Peyer's patch (tissue), 4 donors: Measurements from ENCODE around the gene RGL2. TPM values are rescaled to one million over a fixed set of nuclear protein-coding genes. Genes with fewer than 3 reads are reported as not detected.

Experiments used
- DNase-seq, 3 donors: peaks; one replicate each; pipeline ENCODE4 v3.0.0-alpha.2; 2017 to 2019
- H3K27ac ChIP-seq, 4 donors: fragments of 200-600 bp; sonication (generic); one replicate each; pipeline ENCODE4 v1.5.1; 2016 to 2019
- H3K27me3 ChIP-seq, 2 donors: fragments of 200-600 bp; sonication (generic); one replicate each; pipeline ENCODE4 v1.5.1; 2019
- H3K36me3 ChIP-seq, 3 donors: fragments of 200-600 bp; sonication (generic); one replicate each; pipeline ENCODE4 v1.5.1; 2016 to 2019
- H3K4me1 ChIP-seq, 4 donors: fragments of 200-600 bp; sonication (generic); one replicate each; pipeline ENCODE4 v1.5.1; 2016 to 2019
- H3K4me3 ChIP-seq, 4 donors: fragments of 200-600 bp; sonication (generic); 1 replicate in 3 of 4; 2 replicates in 1 of 4; pipeline ENCODE4 v1.5.1; 2016 to 2019; ENCODE audit warnings: mild to moderate bottlenecking in 1 of 4
- H3K9me3 ChIP-seq, 4 donors: fragments of 200-600 bp; sonication (generic); one replicate each; pipeline ENCODE4 v1.5.1; 2016 to 2019; ENCODE audit warnings: mild to moderate bottlenecking in 1 of 4
- POLR2A ChIP-seq, 2 donors: fragments of 450-650 bp; IDR thresholded peaks; one replicate each; pipeline ENCODE4 v1.5.1; 2017; ENCODE audit warnings: antibody characterized with exemption in 2 of 2, mild to moderate bottlenecking in 2 of 2, moderate library complexity in 2 of 2
- total RNA-seq, 4 donors: library from RNA; depleted of rRNA; stranded (reverse); fragments of >200 nt; gene quantifications; one replicate each; pipeline ENCODE4 v1.1.0, GENCODE V29; 2016
- TF ChIP-seq, protein P1 (sequence below), 6 experiments: fragments of 450-650 bp in 4 of 6; fragments of 200-600 bp in 2 of 6; sonication (generic) in 1 of 6; IDR thresholded peaks; one replicate each; pipeline ENCODE4 v1.5.1; 2017 to 2019; ENCODE audit warnings: antibody characterized with exemption in 6 of 6, mild to moderate bottlenecking in 3 of 6, moderate library complexity in 1 of 6

RGL2 gene
- total RNA-seq, 4 donors from 2014 or later: 15.4 to 89.1 (median 39.4) TPM

GRCh38 chr6:33315793-33316602 is 17.3 kb upstream of the RGL2 start:
- peaks cover 0 to 32% (median 0%) of the 10 kb centered on the region in 3 donors for H3K36me3 ChIP-seq
- peak overlapping the region in 3 of 4 donors; percentile 17 to 96 (median 86) for H3K27ac ChIP-seq
- H3K27me3 ChIP-seq: no peaks in the 10 kb centered on the region
- H3K4me3 ChIP-seq: no peak overlapping the region
- H3K4me1 ChIP-seq: peaks cover 4 to 71% (median 24%) of the 10 kb centered on the region in 4 donors
- TF ChIP-seq POLR2A (IDR thresholded peaks at IDR 0.05): no peak
- TF ChIP-seq, protein P1, sequence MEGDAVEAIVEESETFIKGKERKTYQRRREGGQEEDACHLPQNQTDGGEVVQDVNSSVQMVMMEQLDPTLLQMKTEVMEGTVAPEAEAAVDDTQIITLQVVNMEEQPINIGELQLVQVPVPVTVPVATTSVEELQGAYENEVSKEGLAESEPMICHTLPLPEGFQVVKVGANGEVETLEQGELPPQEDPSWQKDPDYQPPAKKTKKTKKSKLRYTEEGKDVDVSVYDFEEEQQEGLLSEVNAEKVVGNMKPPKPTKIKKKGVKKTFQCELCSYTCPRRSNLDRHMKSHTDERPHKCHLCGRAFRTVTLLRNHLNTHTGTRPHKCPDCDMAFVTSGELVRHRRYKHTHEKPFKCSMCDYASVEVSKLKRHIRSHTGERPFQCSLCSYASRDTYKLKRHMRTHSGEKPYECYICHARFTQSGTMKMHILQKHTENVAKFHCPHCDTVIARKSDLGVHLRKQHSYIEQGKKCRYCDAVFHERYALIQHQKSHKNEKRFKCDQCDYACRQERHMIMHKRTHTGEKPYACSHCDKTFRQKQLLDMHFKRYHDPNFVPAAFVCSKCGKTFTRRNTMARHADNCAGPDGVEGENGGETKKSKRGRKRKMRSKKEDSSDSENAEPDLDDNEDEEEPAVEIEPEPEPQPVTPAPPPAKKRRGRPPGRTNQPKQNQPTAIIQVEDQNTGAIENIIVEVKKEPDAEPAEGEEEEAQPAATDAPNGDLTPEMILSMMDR (IDR thresholded peaks at IDR 0.05): no peak
- H3K9me3 ChIP-seq: no peaks in the 10 kb centered on the region
- DNase-seq: no peak

DNA sequence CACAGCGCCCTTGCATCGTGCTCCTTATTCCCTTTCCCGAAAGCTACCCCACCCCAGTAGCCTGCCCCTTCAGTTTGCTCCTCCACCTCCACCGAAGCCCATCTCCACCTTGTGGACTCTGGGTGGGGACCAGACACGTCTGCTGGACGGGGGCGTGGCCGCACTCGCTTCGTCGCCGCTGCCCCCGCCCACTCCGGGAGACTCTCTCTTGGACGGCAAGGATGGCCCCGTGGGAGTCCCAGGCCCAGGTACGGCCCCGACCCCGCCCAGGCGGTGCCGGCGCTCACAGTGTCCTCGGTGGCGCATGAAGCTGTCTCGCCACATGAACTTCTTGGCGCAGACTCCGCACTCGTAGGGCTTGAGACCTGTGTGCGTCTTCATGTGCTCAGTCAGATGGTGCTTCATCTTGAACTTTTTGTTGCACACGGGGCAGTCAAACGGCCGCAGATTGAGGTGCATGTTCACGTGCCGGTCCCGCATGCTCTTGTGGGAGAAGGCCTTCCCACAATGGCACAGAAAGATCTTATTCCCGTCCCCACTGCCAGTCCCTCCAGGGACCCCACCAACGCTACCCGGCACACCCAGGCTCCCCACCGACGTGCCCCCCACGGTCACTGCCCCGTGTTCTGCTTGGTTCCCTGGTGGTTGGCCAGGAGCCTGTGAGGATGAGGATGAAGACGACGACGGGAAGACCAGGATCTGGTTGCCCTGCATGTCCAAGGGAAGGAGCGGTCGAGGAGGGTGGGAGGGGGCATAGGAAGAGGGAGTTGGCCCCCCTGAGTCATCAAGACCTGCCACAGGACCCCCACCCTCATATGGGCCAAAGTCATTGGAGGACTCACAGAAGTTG is 16.4 kb upstream of the RGL2 start:
- H3K36me3 ChIP-seq: peaks cover 0 to 28% (median 0%) of the 10 kb centered on the region in 3 donors
- H3K4me3 ChIP-seq: peak overlapping the region; percentile 67 to 90 (median 80)
- no peaks in the 10 kb centered on the region for H3K9me3 ChIP-seq
- TF ChIP-seq, protein P1 (IDR thresholded peaks at IDR 0.05): no peak
- TF ChIP-seq POLR2A (IDR thresholded peaks at IDR 0.05): peak; percentile 17 to 40
- peak; percentile 54 to 89 (median 87) for DNase-seq
- no peaks in the 10 kb centered on the region for H3K27me3 ChIP-seq
- H3K4me1 ChIP-seq: peaks cover 4 to 65% (median 23%) of the 10 kb centered on the region in 4 donors
- H3K27ac ChIP-seq: peak overlapping the region; percentile 92 to 99 (median 96)

GRCh38 chr6:33314515-33314942 is 15.8 kb upstream of the RGL2 start:
- peaks cover 0 to 28% (median 0%) of the 10 kb centered on the region in 3 donors for H3K36me3 ChIP-seq
- peak; percentile 69 to 86 (median 78) for DNase-seq
- peak overlapping the region; percentile 67 to 90 (median 80) for H3K4me3 ChIP-seq
- no peaks in the 10 kb centered on the region for H3K27me3 ChIP-seq
- peaks cover 4 to 59% (median 23%) of the 10 kb centered on the region in 4 donors for H3K4me1 ChIP-seq
- TF ChIP-seq POLR2A (IDR thresholded peaks at IDR 0.05): no peak
- TF ChIP-seq, protein P1 (IDR thresholded peaks at IDR 0.05): no peak
- H3K9me3 ChIP-seq: no peaks in the 10 kb centered on the region
- peak overlapping the region; percentile 92 to 99 (median 96) for H3K27ac ChIP-seq

DNA sequence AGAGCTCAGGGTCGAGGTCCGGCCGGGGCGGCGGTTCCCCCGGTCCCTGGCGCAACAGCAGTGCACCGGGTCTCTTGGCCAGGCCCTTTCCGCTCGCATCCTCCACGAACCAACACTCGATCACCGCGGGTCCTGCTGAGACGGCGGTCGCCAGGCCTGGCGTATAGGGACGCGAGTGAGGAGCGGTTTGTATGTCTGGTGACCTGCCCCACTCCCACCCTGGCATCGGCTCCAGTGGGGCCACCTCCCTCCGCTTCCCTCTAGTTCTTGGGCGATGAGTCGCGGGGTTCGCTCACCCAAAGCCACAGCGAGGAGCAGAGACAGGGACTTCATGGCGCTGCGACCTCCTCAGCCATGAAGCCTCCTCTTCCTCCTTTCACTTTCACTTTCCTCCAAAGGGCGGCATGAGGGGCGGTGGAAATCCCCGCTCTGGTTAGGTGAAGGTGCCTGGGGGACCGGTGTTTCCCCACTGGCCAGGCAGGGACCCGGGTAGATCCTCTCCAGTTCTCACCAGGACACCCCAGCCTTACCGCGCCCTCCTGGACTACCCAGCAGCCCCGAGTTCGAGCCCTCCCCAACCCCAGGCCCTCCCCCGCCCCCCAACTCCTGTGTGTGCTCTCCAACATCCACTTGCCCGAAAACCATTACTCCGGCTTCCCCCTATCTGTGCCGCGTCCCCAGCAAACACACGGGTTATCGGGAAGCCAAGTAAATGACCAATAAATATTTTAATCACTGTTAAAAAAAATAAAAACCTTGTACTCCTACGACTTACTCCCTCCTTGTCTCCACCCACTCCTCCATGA is 15.2 kb upstream of the RGL2 start, which contains the start of gene TAPBP:
TAPBP (minus strand) TSS at position 370 of the 806 bp plus-strand sequence; CDS start at position 333, 37 bp downstream.
- DNase-seq: peak; percentile 80 to 89 (median 82)
- H3K4me1 ChIP-seq: peaks cover 4 to 53% (median 23%) of the 10 kb centered on the region in 4 donors
- TF ChIP-seq POLR2A (IDR thresholded peaks at IDR 0.05): peak; percentile 32 to 60
- TF ChIP-seq, protein P1 (IDR thresholded peaks at IDR 0.05): no peak

More for the DNA sequence above, 15.2 kb upstream of the RGL2 start, which contains the start of gene TAPBP:
- peaks cover 0 to 22% (median 0%) of the 10 kb centered on the region in 3 donors for H3K36me3 ChIP-seq
- H3K27me3 ChIP-seq: no peaks in the 10 kb centered on the region
- H3K27ac ChIP-seq: peak within 1 kb of the TSS; percentile 92 to 99 (median 96)
- H3K4me3 ChIP-seq: peak within 1 kb of the TSS; percentile 67 to 90 (median 80)
- no peaks in the 10 kb centered on the region for H3K9me3 ChIP-seq
